Ascending aorta (tissue), 2 donors: ENCODE data around the gene SGPL1. TPM values are rescaled to one million over a fixed set of nuclear protein-coding genes. Genes with fewer than 3 reads are reported as not detected.

ENCODE experiments used
- DNase-seq, 2 donors: peaks; one replicate each; pipeline ENCODE4 v3.0.0-alpha.2; 2019; ENCODE audit warnings: low spot score in 2 of 2
- H3K27ac ChIP-seq, 2 donors: fragments of 200-600 bp; sonication (generic); one replicate each; pipeline ENCODE4 v1.5.1; 2016 to 2017; ENCODE audit warnings: mild to moderate bottlenecking in 1 of 2
- H3K27me3 ChIP-seq: fragments of 200-600 bp; sonication (generic); one replicate; pipeline ENCODE4 v1.5.1; 2017
- H3K36me3 ChIP-seq, 2 donors: fragments of 200-600 bp; sonication (generic); one replicate each; pipeline ENCODE4 v1.5.1; 2016
- H3K4me1 ChIP-seq, 2 donors: fragments of 200-600 bp; sonication (generic); one replicate each; pipeline ENCODE4 v1.5.1; 2016 to 2017; ENCODE audit warnings: mild to moderate bottlenecking in 1 of 2
- H3K4me3 ChIP-seq, 2 donors: fragments of 200-600 bp; sonication (generic); one replicate each; pipeline ENCODE4 v1.5.1; 2016 to 2017; ENCODE audit warnings: mild to moderate bottlenecking in 1 of 2
- H3K9me3 ChIP-seq, 2 donors: fragments of 200-600 bp; sonication (generic); one replicate each; pipeline ENCODE4 v1.5.1; 2016
- intact Hi-C: fragments of 100-400 bp; cut with DNase I; formaldehyde crosslinking; loops from one replicate; pipeline ENCODE4 v1.15.1; 2023
- total RNA-seq: library from RNA; depleted of rRNA; stranded (reverse); fragments of >200 nt; gene quantifications from one replicate; pipeline ENCODE4 v1.1.0, GENCODE V29; 2016
- TF ChIP-seq, protein P1 (sequence below), 3 experiments: fragments of 200-600 bp in 2 of 3; fragments of 450-650 bp in 1 of 3; sonication (generic) in 2 of 3; IDR thresholded peaks; one replicate each; pipeline ENCODE4 v1.5.1; 2016 to 2019; ENCODE audit warnings: antibody characterized with exemption in 3 of 3, mild to moderate bottlenecking in 1 of 3, moderate library complexity in 1 of 3

The SGPL1 gene
- total RNA-seq, 1 donor from 2014 or later = 6.2 TPM

DNA sequence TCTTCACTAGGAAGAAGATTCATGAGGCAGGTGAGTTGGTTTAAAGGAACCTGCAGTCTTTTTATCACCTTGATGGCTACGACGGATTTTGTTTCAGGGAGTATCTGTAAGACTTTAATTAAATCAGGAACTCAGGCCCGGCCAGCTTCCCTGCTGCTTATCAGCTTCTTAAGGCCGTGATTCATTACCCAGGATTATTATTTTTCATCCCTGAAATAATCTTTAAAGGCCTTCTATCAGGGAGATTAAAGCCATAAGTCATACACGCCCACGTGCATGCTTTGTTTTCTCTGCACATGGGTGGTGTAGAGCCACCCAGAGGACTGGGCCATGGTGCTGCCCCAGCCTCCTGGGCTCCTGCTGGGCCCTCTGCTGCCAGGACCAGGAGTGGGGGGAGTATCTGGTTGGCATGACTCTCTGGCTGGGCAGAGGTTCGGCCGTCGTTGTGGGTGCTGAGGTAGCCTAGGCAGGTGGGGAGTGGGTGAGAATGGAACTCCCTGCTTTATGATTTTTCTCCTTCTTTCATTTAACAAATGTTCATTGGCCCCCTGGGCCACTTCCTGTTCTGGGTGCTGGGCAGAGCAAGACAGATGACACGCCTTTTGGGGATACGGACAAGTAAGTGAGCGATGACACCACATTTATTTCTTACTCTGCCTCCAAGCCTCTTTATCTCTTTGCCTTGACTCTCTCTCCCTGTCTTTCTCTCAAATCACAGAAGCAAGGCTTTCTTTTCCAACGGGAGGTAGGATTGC is 111.6 kb downstream of the SGPL1 start:
- Histone ChIP-seq H3K27ac (no peak overlapping the region), H3K4me3 (no peak overlapping the region), H3K4me1 (peaks cover 0 to 4% of the 10 kb centered on the region in 2 donors), H3K36me3 (no peaks in the 10 kb centered on the region), H3K9me3 (no peaks in the 10 kb centered on the region), H3K27me3 (no peaks in the 10 kb centered on the region)
- TF ChIP-seq, protein P1, sequence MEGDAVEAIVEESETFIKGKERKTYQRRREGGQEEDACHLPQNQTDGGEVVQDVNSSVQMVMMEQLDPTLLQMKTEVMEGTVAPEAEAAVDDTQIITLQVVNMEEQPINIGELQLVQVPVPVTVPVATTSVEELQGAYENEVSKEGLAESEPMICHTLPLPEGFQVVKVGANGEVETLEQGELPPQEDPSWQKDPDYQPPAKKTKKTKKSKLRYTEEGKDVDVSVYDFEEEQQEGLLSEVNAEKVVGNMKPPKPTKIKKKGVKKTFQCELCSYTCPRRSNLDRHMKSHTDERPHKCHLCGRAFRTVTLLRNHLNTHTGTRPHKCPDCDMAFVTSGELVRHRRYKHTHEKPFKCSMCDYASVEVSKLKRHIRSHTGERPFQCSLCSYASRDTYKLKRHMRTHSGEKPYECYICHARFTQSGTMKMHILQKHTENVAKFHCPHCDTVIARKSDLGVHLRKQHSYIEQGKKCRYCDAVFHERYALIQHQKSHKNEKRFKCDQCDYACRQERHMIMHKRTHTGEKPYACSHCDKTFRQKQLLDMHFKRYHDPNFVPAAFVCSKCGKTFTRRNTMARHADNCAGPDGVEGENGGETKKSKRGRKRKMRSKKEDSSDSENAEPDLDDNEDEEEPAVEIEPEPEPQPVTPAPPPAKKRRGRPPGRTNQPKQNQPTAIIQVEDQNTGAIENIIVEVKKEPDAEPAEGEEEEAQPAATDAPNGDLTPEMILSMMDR (IDR thresholded peaks at IDR 0.05) = no peak
- DNase-seq = no peak
- intact Hi-C loops = loop anchor here (5.0 kb wide), 1 partner anchor 340 kb away; no protein-coding TSS in a partner anchor

DNA sequence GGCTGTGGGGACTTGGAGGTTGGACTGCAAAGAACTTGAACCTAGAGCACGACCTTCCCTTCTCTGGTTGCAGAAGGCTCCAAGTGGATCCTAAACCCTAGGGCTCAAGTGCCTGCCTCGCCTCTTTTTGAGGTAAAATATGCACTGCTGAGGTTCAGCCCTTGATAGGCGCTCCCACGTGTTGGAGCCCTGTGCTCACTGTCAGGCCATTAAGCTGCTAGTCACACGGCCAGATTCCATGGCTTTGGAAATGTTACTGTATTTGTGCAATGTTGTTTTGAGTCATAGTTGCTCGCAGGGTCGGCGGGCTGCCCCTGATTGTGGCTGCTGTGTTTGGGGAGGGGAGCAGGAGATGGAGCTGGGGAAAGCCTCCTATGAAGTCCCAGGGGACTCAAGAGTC is 112.4 kb downstream of the SGPL1 start:
- intact Hi-C loops = loop anchor here (5.0 kb wide), 1 partner anchor 339 kb away; no protein-coding TSS in a partner anchor
- peaks cover 0 to 4% of the 10 kb centered on the region in 2 donors for H3K4me1 ChIP-seq
- no peaks in the 10 kb centered on the region for H3K9me3 ChIP-seq
- TF ChIP-seq, protein P1 (IDR thresholded peaks at IDR 0.05) = no peak
- no peak overlapping the region for H3K4me3 ChIP-seq
- H3K27me3 ChIP-seq = no peaks in the 10 kb centered on the region
- H3K36me3 ChIP-seq = no peaks in the 10 kb centered on the region
- no peak for DNase-seq
- H3K27ac ChIP-seq = no peak overlapping the region

DNA sequence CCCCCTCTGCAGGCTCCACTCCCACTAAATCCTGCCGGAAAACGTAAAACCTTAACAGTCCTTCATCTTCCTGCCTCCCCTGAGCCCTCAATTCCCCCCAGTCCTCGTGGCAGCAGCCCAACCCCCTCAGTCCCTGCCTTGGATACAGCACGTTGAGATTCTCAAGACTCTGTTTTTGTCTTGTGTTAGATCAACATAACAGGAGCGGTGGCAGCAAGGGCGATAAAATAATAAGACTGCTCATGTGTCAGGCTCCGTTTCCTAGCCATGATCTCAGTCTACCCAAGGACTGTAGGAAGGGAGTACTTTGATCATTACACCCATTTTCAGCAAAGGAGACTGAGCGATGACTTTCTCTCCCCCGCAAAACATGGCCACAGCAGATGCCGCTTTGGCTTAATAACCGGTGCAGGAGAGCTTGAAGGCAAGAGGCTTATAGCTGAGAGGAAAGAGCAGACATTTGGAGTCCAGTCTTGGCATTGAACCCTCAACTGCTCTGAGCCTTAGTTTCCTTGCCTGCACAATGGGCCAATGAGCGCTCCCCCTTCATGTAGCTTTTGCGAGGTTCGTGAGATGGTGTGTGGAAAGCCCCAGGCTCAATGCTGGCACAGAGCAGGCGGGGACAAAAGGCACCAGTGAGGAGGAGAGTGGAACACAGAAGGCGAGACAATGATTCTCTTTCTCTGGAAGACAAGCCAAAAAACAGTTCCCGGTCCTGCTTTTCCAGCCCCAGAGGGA is 114.7 kb downstream of the SGPL1 start:
- H3K27ac ChIP-seq = no peak overlapping the region
- no peak for DNase-seq
- TF ChIP-seq, protein P1 (IDR thresholded peaks at IDR 0.05) = no peak
- H3K4me3 ChIP-seq = no peak overlapping the region
- H3K36me3 ChIP-seq = no peaks in the 10 kb centered on the region
- H3K27me3 ChIP-seq = no peaks in the 10 kb centered on the region
- no peaks in the 10 kb centered on the region for H3K9me3 ChIP-seq
- intact Hi-C loops = no loop called here
- H3K4me1 ChIP-seq = peaks cover 0 to 4% of the 10 kb centered on the region in 2 donors

Other genes with a start within 250 kb of the SGPL1 start
- 6.2 TPM for gene PRF1, start 213.2 kb upstream of the SGPL1 start, total RNA-seq
- gene ADAMTS14, start 143.4 kb upstream of the SGPL1 start, total RNA-seq = 0.32 TPM
- not detected for gene TBATA, start 30.6 kb upstream of the SGPL1 start, total RNA-seq
- 45.8 TPM for gene PCBD1, start 72.6 kb downstream of the SGPL1 start, total RNA-seq